Activated CD4-positive, alpha-beta T cell treated with anti-CD3 and anti-CD28 coated beads for 1 hour (primary cell): ENCODE measurements around the gene FTCDNL1.

Experiments
- DNase-seq: peaks from one replicate; pipeline ENCODE4 v3.0.0-alpha.2; 2020

Gene FTCDNL1

GRCh38 chr2:199778655-199779054, 72.3 kb downstream of the FTCDNL1 start:
- no peak for DNase-seq

- DNase-seq, result no peak
Observed at GRCh38 chr2:199777916-199778315, 73.1 kb downstream of the FTCDNL1 start.

GRCh38 chr2:199777315-199777714, 73.7 kb downstream of the FTCDNL1 start:
- no peak for DNase-seq

GRCh38 chr2:199775267-199775666, 75.7 kb downstream of the FTCDNL1 start:
- DNase-seq, result no peak

GRCh38 chr2:199772035-199772976, 78.7 kb downstream of the FTCDNL1 start:
- DNase-seq, result no peak

- no peak for DNase-seq
Observed at GRCh38 chr2:199770716-199771115, 80.3 kb downstream of the FTCDNL1 start.

GRCh38 chr2:199765646-199766045, 85.3 kb downstream of the FTCDNL1 start:
- no peak for DNase-seq

- no peak for DNase-seq
Observed at GRCh38 chr2:199764273-199764800, 86.7 kb downstream of the FTCDNL1 start.

- no peak for DNase-seq
Observed at GRCh38 chr2:199762963-199763362, 88.0 kb downstream of the FTCDNL1 start.

- DNase-seq, result no peak
Observed at GRCh38 chr2:199760574-199760973, 90.4 kb downstream of the FTCDNL1 start.

GRCh38 chr2:199757233-199757870, 93.6 kb downstream of the FTCDNL1 start:
- DNase-seq, result no peak

- DNase-seq, result no peak
Observed at GRCh38 chr2:199756743-199757142, 94.2 kb downstream of the FTCDNL1 start.

- no peak for DNase-seq
Observed at GRCh38 chr2:199756211-199756610, 94.8 kb downstream of the FTCDNL1 start.

- no peak for DNase-seq
Observed at GRCh38 chr2:199754766-199755165, 96.2 kb downstream of the FTCDNL1 start.

- DNase-seq, result no peak
Observed at GRCh38 chr2:199751492-199752120, 99.4 kb downstream of the FTCDNL1 start.

- DNase-seq, result no peak
Observed at GRCh38 chr2:199749571-199749970, 101.4 kb downstream of the FTCDNL1 start.

- no peak for DNase-seq
Observed at GRCh38 chr2:199744724-199745123, 106.3 kb downstream of the FTCDNL1 start.

GRCh38 chr2:199744260-199744659, 106.7 kb downstream of the FTCDNL1 start:
- no peak for DNase-seq

- no peak for DNase-seq
Observed at GRCh38 chr2:199743415-199744120, 107.4 kb downstream of the FTCDNL1 start.

GRCh38 chr2:199742884-199743283, 108.1 kb downstream of the FTCDNL1 start:
- DNase-seq, result no peak

- DNase-seq, result no peak
Observed at GRCh38 chr2:199740111-199740428, 110.9 kb downstream of the FTCDNL1 start.

- peak; percentile 30 for DNase-seq
Observed at GRCh38 chr2:199739413-199740110, 111.4 kb downstream of the FTCDNL1 start.
